Activated CD8-positive, alpha-beta memory T cell treated with anti-CD3 and anti-CD28 coated beads, Interleukin-2, amount 10 ng/mL, durations not matched to agents 7 days and 5 days (primary cell): Measurements from ENCODE around the gene INO80E. TPM values are rescaled to one million over a fixed set of nuclear protein-coding genes. Genes with fewer than 3 reads are reported as not detected.
A peak's percentile ranks its signal among the peaks of the same experiment; 100 is the strongest.

ENCODE experiments used
- ATAC-seq: fragments of 150-1000 bp; cut with Tn5 transposase; one replicate; pipeline ENCODE4 v1.10.0; 2021; ENCODE audit warnings: moderate library complexity
- CTCF ChIA-PET: fragments of 350-600 bp; sonication (Branson Sonifier 250); formaldehyde crosslinking; loops from one replicate; lab custom pipeline; 2021; ENCODE audit warnings: antibody characterized with exemption; lab: Charles Lee
- DNase-seq: peaks from one replicate; pipeline ENCODE4 v3.0.0-alpha.2; 2020
- H3K27ac Mint-ChIP-seq: one replicate; pipeline ENCODE4 v1.8.0; 2021; ENCODE audit warnings: mild to moderate bottlenecking, mixed read lengths
- H3K27me3 Mint-ChIP-seq: one replicate; pipeline ENCODE4 v1.8.0; 2021; ENCODE audit warnings: mixed read lengths
- H3K36me3 Mint-ChIP-seq: one replicate; pipeline ENCODE4 v1.8.0; 2021; ENCODE audit warnings: mild to moderate bottlenecking, mixed read lengths
- H3K4me1 Mint-ChIP-seq: one replicate; pipeline ENCODE4 v1.8.0; 2021; ENCODE audit warnings: mixed read lengths
- H3K4me3 Mint-ChIP-seq: one replicate; pipeline ENCODE4 v1.8.0; 2021; ENCODE audit warnings: mild to moderate bottlenecking, moderate library complexity, mixed read lengths
- H3K9me3 Mint-ChIP-seq: one replicate; pipeline ENCODE4 v1.8.0; 2022; ENCODE audit warnings: low read depth, mixed read lengths
- total RNA-seq, 2 experiments: library from RNA; stranded (reverse); gene quantifications; one replicate each; pipeline ENCODE4 v1.2.3, GENCODE V29; 2021

Gene INO80E
- total RNA-seq, 2 experiments from 2014 or later: 102 to 116 TPM

DNA sequence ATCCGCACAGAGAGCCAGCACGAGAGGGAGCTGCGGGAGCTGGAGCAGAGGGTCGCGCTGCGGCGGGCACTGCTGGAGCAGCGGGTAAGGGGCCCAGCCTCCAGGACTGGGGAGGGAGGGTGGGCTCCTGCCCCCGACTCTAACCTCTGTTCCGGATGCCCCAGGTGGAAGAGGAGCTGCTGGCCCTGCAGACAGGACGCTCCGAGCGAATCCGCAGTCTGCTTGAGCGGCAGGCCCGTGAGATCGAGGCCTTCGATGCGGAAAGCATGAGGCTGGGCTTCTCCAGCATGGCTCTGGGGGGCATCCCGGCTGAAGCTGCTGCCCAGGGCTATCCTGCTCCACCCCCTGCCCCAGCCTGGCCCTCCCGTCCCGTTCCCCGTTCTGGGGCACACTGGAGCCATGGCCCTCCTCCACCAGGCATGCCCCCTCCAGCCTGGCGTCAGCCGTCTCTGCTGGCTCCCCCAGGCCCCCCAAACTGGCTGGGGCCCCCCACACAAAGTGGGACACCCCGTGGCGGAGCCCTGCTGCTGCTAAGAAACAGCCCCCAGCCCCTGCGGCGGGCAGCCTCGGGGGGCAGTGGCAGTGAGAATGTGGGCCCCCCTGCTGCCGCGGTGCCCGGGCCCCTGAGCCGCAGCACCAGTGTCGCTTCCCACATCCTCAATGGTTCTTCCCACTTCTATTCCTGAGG lies 5.0 kb upstream of the INO80E start:
- DNase-seq (no peak), ATAC-seq (no peak)
- Mint-ChIP-seq H3K4me1 (peaks cover 16% of the 10 kb centered on the region), H3K9me3 (no peaks in the 10 kb centered on the region), H3K27ac (no peak overlapping the region), H3K27me3 (no peaks in the 10 kb centered on the region), H3K36me3 (peaks cover 28% of the 10 kb centered on the region), H3K4me3 (no peak overlapping the region)
- CTCF ChIA-PET: no interaction called here

- ATAC-seq: no peak
- Mint-ChIP-seq H3K27ac (no peak overlapping the region), H3K4me3 (no peak overlapping the region), H3K9me3 (no peaks in the 10 kb centered on the region), H3K36me3 (peaks cover 28% of the 10 kb centered on the region), H3K27me3 (no peaks in the 10 kb centered on the region), H3K4me1 (peaks cover 16% of the 10 kb centered on the region)
- CTCF ChIA-PET: no interaction called here
- no peak for DNase-seq
Observed at GRCh38 chr16:29991571-29991904, 4.5 kb upstream of the INO80E start.

DNA sequence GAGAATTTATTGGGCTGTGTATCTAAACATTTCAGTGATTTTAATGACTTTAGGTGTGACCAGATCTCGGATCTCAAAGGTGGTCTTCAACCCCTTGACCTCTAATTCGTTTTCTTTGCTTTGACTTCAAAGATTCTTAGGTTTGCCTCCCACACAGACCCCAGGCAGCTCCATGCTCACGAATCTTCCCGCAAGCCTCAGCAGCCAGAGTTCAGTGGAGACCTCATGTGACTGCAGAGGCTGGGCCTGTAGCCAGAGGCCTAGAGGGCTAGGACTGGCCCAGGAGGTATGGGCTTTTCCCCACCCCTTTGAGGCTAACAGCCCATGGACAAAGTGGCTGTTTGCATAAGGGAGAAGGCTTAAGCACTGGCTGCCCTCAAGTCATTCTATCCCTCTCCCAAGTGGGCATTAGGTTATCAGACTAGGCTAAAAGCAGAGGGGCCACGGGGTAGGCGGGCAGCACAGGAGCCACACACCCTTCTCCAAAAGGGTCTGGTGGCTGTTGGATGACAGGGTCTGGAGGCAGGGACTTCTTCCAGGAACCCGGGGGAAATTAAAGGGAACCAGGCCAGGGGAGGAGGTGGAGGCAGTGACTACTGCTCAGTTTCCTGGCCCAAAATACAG lies 3.6 kb upstream of the INO80E start:
- H3K4me3 Mint-ChIP-seq: no peak overlapping the region
- H3K4me1 Mint-ChIP-seq: peaks cover 21% of the 10 kb centered on the region
- H3K36me3 Mint-ChIP-seq: peaks cover 32% of the 10 kb centered on the region
- H3K27ac Mint-ChIP-seq: no peak overlapping the region
- ATAC-seq: no peak
- no peak for DNase-seq
- CTCF ChIA-PET: interaction anchor here (1.8 kb wide), 2 partner anchors 16 to 39 kb away, joined by 6 to 7 read pairs; partner anchors contain the start of gene TLCD3B
- H3K9me3 Mint-ChIP-seq: no peaks in the 10 kb centered on the region
- no peaks in the 10 kb centered on the region for H3K27me3 Mint-ChIP-seq

DNA sequence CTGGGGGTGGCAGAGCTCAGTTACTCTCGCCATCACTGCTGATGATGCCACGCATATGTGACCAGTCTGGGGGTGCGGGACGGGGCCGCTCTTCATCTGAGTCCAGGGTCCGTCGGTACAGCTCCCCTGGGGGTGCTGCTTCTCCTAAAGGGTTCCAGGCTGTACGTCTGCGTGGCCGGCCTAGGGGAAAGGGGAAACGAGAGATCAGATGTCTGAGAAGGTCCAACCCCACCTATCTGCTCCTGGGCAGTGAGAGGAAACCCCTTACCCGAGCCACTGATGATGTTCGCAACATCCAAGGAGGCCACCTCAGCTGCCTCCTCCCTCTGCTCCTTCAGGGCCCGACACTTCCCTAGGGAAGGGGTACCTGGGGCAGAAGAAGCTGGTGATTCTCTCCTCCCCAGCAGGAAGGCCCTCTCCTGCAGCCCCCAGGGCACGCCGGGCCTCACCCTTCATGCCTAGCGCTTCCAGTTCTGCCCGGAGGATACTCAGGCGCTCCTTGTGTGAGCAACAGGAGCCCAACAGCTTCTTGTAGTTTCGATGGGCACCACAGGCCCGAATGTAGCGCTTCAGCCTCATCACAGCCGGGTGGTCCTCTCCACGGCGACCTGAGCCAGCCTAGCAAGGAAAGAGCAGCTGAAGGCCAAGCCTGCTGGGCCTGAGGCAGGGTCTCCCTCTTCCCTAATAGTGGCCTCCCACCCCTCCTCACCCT lies 2.7 kb upstream of the INO80E start:
- Mint-ChIP-seq H3K27me3 (no peaks in the 10 kb centered on the region), H3K4me1 (peaks cover 27% of the 10 kb centered on the region), H3K27ac (no peak overlapping the region), H3K4me3 (peak overlapping the region; percentile 98), H3K36me3 (peaks cover 35% of the 10 kb centered on the region), H3K9me3 (no peaks in the 10 kb centered on the region)
- DNase-seq (no peak), ATAC-seq (no peak)
- CTCF ChIA-PET: interaction anchor here (0.9 to 1.8 kb wide), 5 partner anchors 17 to 293 kb away, joined by 3 to 7 read pairs (median 5); partner anchors contain the start of gene TLCD3B

- no peak for DNase-seq
- CTCF ChIA-PET: interaction anchor here (0.9 to 2.6 kb wide), 8 partner anchors 12 to 293 kb away, joined by 3 to 7 read pairs (median 5); partner anchors contain the start of genes TLCD3B and TMEM219
- Mint-ChIP-seq H3K4me3 (peak overlapping the region; percentile 98), H3K27me3 (no peaks in the 10 kb centered on the region), H3K27ac (peak overlapping the region; percentile 99), H3K36me3 (peaks cover 36% of the 10 kb centered on the region), H3K4me1 (peaks cover 30% of the 10 kb centered on the region), H3K9me3 (no peaks in the 10 kb centered on the region)
- no peak for ATAC-seq
Observed at GRCh38 chr16:29993903-29994599, 2.0 kb upstream of the INO80E start.

DNA sequence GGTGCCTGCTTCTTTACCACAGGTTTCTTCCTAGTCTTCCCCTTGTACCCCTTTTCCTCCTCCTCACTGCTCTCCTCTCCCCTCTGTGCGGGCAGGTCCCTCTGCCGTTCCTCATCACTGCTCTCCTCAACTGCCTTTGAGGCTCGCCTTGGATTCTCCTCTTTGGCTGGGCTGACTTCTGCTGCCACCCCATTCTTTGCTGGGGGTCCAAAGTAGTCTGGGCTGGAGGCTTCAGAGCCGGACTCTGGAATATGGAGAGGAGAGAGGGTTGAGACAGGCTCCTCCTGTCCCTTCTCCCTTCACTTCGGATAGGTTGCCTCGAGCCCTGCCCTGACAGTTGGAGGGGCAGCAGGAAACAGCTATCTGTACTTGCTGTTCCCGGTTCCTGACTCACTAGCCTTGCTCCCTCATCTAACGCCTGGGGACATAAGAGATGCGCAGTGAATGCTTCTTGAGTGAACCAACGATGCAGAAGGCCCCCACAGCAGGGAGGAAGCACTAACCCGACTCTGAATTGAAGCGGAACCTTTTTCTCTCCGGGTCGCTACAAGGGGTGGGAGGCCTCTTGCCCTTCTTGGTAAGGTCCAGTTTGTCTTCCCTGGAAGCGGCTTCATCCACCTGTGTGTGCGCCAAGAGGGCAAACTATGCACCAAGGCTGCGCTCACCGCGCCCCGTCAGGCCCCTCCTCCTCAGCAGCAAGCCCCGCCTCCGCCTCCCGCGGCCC lies 1.3 kb upstream of the INO80E start:
- H3K27me3 Mint-ChIP-seq: no peaks in the 10 kb centered on the region
- H3K27ac Mint-ChIP-seq: peak overlapping the region; percentile 99
- CTCF ChIA-PET: interaction anchor here (1.2 to 3.9 kb wide), 9 partner anchors 11 to 294 kb away, joined by 3 to 17 read pairs (median 5); partner anchors contain the start of genes TAOK2, TLCD3B and TMEM219
- H3K36me3 Mint-ChIP-seq: peaks cover 37% of the 10 kb centered on the region
- H3K4me3 Mint-ChIP-seq: peak overlapping the region; percentile 98
- H3K4me1 Mint-ChIP-seq: peaks cover 34% of the 10 kb centered on the region
- ATAC-seq (peak; percentile 59), DNase-seq (peak; percentile 85)
- H3K9me3 Mint-ChIP-seq: no peaks in the 10 kb centered on the region

- Mint-ChIP-seq H3K4me1 (peaks cover 34% of the 10 kb centered on the region), H3K27me3 (no peaks in the 10 kb centered on the region), H3K4me3 (peak within 1 kb of the TSS; percentile 98), H3K9me3 (no peaks in the 10 kb centered on the region), H3K36me3 (peaks cover 35% of the 10 kb centered on the region), H3K27ac (peak within 1 kb of the TSS; percentile 99)
- CTCF ChIA-PET: interaction anchor here (1.3 to 3.9 kb wide), 10 partner anchors 10 to 295 kb away, joined by 3 to 17 read pairs (median 4); partner anchors contain the start of genes ALDOA, TAOK2, TLCD3B and TMEM219
- DNase-seq (peak; percentile 93), ATAC-seq (peak; percentile 73)
Observed at GRCh38 chr16:29995324-29995910, 624 bp upstream of the INO80E start, which contains the start of gene HIRIP3. TSS of gene HIRIP3 (minus strand) at chr16:29995617. CDS start at chr16:29995605, 12 bp downstream.

DNA sequence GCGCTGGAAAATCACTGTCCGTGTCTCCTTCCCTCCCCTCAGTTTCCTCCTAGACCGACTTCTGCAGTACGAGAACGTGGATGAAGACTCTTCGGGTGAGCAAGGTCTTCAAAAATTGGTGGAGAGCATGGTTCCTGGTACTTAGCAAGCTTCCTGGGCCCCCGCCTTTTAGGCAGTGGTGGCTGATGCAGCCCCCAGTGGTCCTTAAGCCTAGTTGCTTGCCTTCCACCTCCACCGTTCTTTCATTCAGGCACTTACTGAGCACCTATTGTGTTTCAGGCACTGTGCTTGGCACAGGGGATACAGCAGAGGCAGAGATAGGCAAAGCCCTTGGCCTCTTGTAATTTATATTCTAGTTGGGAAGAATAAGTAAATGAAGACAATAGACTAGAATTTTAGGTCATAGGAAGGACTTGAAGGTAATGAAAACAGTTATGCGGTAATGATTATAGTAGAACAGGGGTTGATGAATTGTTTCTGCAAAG lies 767 bp downstream of the INO80E start:
- CTCF ChIA-PET: interaction anchor here (0.6 to 3.9 kb wide), 14 partner anchors 9 to 295 kb away, joined by 3 to 17 read pairs (median 3); partner anchors contain the start of genes ALDOA, TAOK2, TLCD3B and TMEM219
- Mint-ChIP-seq H3K4me3 (peak overlapping the region; percentile 98), H3K27ac (peak overlapping the region; percentile 99), H3K27me3 (no peaks in the 10 kb centered on the region), H3K4me1 (peaks cover 34% of the 10 kb centered on the region), H3K9me3 (no peaks in the 10 kb centered on the region), H3K36me3 (peaks cover 33% of the 10 kb centered on the region)
- ATAC-seq (no peak), DNase-seq (no peak)

DNA sequence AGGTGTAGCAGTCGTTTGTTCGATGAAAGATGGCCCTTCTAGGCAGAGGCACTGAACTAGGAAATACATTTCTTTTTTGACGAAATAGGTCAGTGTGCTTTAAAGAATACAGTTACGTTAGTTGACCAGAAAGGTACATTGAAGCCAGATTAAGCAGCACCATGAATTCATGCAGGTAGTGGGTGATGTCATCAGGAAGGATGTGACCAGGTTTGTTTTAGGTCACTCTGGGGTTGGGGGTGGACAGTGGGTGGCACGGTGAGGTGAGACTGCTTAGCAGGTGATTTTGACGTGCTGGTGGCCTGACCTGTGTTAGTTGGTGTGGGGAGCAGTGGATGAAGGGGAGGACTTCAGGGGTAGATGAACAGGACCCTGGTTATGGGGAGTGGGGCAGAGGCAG lies 3.6 kb downstream of the INO80E start:
- DNase-seq (no peak), ATAC-seq (no peak)
- Mint-ChIP-seq H3K4me3 (no peak overlapping the region), H3K36me3 (peaks cover 21% of the 10 kb centered on the region), H3K4me1 (peaks cover 23% of the 10 kb centered on the region), H3K27ac (no peak overlapping the region), H3K27me3 (no peaks in the 10 kb centered on the region), H3K9me3 (no peaks in the 10 kb centered on the region)
- CTCF ChIA-PET: no interaction called here

- Mint-ChIP-seq H3K36me3 (peaks cover 21% of the 10 kb centered on the region), H3K27me3 (no peaks in the 10 kb centered on the region), H3K4me1 (peaks cover 18% of the 10 kb centered on the region), H3K27ac (no peak overlapping the region), H3K4me3 (no peak overlapping the region), H3K9me3 (no peaks in the 10 kb centered on the region)
- ATAC-seq (no peak), DNase-seq (no peak)
- CTCF ChIA-PET: no interaction called here
Observed at GRCh38 chr16:30000735-30001631, 4.9 kb downstream of the INO80E start.

DNA sequence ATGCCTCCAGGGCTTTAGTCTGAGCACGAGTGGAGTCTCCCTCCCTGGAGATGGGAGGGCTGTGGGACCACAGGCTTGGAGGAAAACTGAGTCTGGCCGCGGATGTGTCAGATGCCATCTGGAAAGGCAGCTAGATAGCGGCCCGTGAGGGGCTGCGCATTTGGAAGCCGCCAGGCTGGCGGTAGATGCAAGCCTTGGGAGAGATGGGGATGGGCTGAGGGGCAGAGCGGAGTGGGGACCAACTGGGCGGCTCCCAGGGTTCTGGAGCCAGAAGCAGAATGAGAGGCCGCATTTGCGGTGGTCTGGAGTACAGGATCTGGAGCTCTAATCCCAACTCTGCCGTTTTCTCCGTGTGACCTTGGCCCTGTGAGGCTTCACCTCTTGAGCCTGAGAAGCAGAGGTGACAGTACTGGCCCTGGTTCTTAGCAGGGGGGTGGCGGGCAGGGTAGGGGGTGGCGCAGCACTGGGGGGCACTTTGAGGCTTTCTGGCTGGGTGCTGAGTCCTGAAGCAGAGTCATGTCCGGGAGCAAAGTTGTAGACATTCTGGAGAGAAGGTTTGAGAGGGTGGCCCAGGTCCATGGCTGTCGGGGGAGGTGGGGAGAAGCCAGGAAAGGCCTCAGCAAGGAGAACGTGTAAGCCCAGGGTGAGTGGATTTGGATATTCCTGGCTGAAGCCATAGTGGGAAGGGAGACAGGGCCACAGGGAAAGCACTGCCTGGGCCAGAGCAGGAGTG lies 6.7 kb downstream of the INO80E start:
- CTCF ChIA-PET: no interaction called here
- no peak for DNase-seq
- H3K27ac Mint-ChIP-seq: peak overlapping the region; percentile 0
- no peaks in the 10 kb centered on the region for H3K27me3 Mint-ChIP-seq
- H3K9me3 Mint-ChIP-seq: no peaks in the 10 kb centered on the region
- no peak overlapping the region for H3K4me3 Mint-ChIP-seq
- peaks cover 11% of the 10 kb centered on the region for H3K4me1 Mint-ChIP-seq
- ATAC-seq: no peak
- H3K36me3 Mint-ChIP-seq: peaks cover 13% of the 10 kb centered on the region
